ENCODE measurements around the gene CACNA1A.

Gene CACNA1A

GRCh38 chr19:13507053-13507611 is 853 bp upstream of the CACNA1A start:
- no peak for DNase-seq (ENCODE audit: low spot score)
- TF ChIP-seq CTCF (IDR thresholded peaks at IDR 0.05; ENCODE audit: extremely low read depth, missing control alignments) = no peak

GRCh38 chr19:13505761-13506470 is 363 bp downstream of the CACNA1A start:
- TF ChIP-seq CTCF (IDR thresholded peaks at IDR 0.05; ENCODE audit: extremely low read depth, missing control alignments) = no peak
- no peak for DNase-seq (ENCODE audit: low spot score)

GRCh38 chr19:13505164-13505695 is 1.0 kb downstream of the CACNA1A start:
- DNase-seq (ENCODE audit: low spot score) = no peak
- no peak for TF ChIP-seq CTCF (IDR thresholded peaks at IDR 0.05; ENCODE audit: extremely low read depth, missing control alignments)

GRCh38 chr19:13503570-13504235 is 2.6 kb downstream of the CACNA1A start:
- DNase-seq (ENCODE audit: low spot score) = no peak
- TF ChIP-seq CTCF (IDR thresholded peaks at IDR 0.05; ENCODE audit: extremely low read depth, missing control alignments) = no peak

- no peak for DNase-seq (ENCODE audit: low spot score)
- TF ChIP-seq CTCF (IDR thresholded peaks at IDR 0.05; ENCODE audit: extremely low read depth, missing control alignments) = no peak
Measured at GRCh38 chr19:13502231-13502630, 4.0 kb downstream of the CACNA1A start.

GRCh38 chr19:13499692-13500091 is 6.6 kb downstream of the CACNA1A start:
- DNase-seq (ENCODE audit: low spot score) = no peak
- no peak for TF ChIP-seq CTCF (IDR thresholded peaks at IDR 0.05; ENCODE audit: extremely low read depth, missing control alignments)

Data from GM20000 (cell line).